Raji (cell line): ENCODE results near the gene ZNF560.
A peak's percentile ranks its signal among the peaks of the same experiment; 100 is the strongest.

Experiments used
- POLR2A ChIP-seq: IDR thresholded peaks from 2 replicates; pipeline ENCODE4 v1.6.1; 2011; ENCODE audit warnings: low read depth, low read length, control low read depth; ENCODE audit not compliant: insufficient read depth

ZNF560 gene

DNA sequence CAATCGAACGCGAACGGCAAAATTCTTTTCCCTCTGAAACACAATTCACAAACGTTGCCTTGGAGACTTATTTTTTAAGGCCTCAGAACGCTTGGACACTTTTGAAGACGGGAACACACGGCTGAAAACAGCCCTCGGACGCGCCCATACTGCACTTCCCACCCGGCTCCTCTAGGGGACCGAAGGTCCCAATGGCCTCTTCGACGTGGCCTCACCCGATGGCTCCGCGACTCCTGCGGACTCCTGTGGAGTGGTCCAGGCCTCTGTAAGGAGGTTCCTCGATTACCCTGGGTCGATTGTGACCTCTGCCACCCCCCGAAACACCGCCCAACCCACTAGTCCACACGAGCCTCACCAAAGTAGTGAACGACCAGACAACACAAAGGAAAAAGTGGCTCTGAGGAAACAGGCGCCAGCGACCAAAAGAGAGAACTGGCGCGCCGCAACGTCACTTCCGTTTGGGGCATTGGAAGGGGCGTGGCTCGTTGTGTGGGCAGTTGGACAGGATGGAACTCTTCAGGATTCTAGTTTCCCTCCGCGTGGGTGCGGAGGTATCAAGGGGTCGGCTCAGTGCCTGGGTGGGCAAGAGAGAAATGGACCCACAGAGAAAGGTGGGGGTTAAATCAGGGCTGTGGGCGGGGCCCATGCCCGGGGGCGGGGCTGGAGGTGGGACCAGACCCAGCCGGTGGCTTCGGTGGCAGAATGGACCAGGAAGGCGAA is at the start of gene ZNF560:
Gene ZNF560, minus strand, starts transcription at position 434 of the 720 bp plus-strand sequence. CDS start 23,303 bp downstream, outside the sequence.
- TF ChIP-seq POLR2A: no peak

- TF ChIP-seq POLR2A: no peak
Observed at GRCh38 chr19:9547870-9548269, 49.5 kb upstream of the ZNF560 start.

DNA sequence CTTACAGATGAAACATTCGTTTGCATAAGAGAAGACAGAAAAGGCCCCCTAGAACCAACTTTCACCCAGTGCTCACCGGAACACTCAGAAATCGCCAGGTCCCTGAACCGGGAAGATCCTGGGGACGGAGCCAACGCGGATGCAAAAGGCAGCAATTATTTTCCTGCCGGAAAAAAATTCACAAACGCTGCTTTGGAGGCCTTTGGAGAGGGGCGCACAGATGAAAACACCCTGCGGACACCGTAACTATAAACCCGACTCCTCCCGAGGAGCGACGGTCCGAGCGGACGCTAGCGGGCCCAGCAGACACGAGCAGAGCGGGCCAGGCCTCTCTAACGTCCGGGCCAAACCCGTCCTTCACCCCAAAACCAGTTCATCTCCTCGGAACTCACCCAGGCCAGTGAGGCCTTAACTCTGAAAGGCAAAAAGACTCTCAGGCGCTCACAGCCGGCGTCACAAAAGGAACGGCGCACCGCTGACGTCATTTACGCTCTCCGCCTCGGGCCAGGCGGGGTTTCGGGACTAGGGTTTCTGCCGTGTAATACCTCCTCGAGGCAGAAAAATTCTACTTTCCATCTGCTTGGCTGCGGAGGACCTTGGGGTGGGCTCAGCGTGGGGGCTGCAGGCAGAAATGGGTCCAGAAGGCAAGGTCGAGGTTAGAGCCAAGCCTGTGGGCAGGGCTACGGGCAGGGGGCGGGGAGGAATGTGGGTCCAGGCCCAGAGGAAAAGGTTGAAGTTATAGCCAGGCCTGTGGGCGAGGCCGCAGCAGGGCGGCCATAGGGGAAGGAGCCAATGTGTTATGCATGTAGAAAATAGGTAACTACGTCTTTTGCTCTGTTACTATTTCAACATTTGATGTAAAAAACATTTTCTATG is 40.0 kb upstream of the ZNF560 start, which contains the start of gene ZNF426:
Gene ZNF426, minus strand, starts transcription at position 463 of the 876 bp plus-strand sequence. CDS start 2,413 bp downstream, outside the sequence.
- 0 out of 2 replicates have a peak, but pooled peaks have one; percentile 19 for TF ChIP-seq POLR2A

GRCh38 chr19:9535934-9536333 is 37.5 kb upstream of the ZNF560 start:
- no peak for TF ChIP-seq POLR2A

GRCh38 chr19:9531933-9532332 is 33.5 kb upstream of the ZNF560 start:
- TF ChIP-seq POLR2A: no peak

DNA sequence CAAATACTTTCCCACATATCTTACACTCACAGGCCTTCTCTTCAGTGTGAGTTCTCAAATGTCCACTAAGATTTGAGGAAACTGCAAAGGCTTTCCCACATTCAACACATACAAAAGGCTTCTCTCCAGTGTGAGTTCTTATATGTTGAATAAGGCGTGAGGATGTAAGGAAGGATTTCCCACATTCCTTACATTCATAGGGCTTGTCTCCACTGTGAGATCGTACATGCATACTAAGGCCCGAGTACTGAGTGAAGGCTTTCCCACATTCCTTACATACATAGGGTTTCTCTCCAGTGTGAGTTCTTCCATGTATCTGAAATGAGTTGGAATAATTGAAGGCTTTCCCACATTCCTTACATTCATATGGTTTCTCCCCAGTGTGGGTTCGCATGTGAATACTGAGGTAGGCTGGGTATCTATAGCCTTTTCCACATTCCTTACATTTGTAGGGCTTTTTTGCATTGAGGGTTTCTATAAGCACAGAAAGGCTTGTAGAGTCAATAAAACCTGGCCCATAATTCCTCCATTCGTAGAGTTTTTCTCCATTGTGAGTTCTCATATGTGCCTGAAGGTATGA is 30.4 kb upstream of the ZNF560 start:
- TF ChIP-seq POLR2A: no peak

DNA sequence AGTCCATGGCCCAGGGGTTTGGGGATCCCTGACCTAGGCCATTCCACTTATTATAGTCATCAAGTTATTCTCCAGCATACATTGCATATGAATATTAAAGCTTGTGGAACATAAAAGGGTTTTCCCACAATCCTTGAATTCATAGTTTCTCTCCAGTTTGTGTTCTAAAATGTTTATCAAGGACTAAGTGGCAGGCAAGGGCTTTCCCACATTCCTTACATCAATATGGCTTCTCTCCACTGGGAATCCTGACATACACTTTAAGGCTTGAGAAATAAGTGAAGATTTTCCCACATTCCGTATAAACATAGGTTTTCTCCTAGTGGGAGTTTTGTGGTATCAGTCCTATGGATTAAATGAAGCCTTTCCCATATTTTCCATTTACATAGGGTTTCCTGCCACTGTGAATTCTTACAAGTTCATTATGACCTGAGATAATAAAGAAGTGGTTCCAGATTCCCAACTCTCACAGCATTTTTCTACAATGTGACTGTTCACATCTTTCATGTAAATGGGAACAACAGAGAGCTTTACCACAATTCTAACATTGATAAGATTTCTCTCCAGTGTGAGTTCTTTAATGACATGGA is 25.6 kb upstream of the ZNF560 start:
- TF ChIP-seq POLR2A: no peak

DNA sequence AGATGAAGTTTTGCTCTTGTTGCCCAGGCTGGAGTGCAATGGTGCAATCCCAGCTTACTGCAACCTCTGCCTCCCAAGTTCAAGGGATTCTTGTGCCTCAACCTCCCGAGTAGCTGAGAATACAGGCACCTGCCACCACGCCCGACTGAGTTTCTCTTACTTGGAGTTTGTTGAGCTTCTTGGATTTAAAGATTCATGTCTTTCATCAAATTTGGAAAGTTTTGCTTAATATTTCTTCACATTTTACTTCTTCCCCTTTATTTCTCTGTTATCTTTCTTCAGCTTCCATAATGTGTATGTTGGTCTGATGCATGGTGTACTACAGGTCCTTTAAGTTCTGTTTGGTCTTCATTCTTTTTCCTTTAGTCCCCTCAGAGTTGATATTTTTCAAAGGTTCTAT is 8.9 kb upstream of the ZNF560 start:
- no peak for TF ChIP-seq POLR2A

DNA sequence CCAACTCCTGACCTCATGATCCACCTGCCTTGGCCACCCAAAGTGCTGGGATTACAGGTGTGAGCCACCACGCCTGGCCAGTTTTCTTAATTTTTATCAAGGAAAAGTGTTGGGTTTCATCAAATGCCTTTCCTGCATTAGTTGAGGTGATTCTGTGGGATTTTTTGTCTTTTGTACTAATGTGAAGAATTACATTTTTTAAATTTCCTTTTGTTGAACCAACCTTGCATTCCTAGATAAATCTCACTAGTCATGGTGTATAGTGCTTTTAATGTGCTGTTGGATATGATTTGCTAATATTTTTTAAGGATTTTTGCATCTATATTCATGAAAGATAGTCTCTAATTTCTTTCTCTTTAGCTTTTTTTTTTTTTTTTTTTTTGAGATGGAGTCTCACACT is 2.4 kb upstream of the ZNF560 start:
- no peak for TF ChIP-seq POLR2A

DNA sequence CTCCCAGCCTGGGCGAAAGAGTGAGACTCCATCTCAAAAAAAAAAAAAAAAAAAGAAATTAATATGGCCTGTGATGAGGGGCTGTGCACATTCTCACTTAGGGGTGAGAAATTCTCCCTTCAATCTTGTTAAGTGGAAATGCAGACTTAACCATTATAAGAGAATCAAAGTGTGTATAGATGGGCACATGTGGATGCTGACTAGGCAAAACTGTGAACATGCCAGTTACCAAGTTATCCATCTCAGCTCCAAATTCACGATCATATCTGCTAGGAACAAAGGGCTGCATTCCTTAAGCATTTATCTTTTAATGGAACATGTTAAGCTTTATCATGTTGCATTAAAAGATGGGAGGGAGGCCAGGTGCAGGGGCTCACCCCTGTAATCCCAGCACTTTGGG is 4.3 kb downstream of the ZNF560 start:
- no peak for TF ChIP-seq POLR2A

DNA sequence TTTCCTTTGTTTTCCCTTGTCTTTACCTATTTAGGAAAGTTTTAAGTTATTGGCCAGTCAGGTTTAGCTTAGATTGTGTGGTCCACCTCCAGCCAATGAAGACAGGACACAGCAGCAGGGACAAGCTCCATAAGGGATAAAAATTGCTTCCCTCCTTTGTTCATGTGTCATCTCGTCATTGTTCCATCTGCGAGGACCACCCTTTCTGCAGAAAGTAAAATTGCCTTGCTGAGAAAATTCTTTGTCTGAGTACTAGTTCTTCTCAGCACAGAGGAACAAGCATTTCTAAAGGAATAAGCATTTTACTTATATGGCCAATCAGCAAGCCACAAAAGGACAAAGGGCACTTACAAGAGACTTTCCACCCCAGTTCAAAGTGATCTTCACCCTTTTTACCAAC is 11.4 kb downstream of the ZNF560 start:
- TF ChIP-seq POLR2A: no peak

DNA sequence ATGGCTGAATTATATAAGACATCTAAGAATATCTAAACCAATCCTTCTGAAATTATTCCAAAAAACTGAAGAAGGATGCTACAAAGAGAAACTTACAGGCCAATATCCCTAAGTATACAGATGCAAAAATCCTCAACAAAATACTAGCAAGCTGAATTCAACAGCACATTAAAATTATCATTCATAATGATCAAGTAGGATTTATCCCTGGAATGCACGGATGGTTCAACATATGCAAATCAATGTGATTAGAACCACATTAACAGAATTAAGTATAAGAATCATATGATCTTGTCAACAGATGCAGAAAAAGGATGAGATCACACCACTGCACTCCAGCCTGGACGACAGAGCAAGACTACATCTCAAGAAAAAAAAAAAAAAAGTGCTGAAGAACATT is 13.3 kb downstream of the ZNF560 start:
- no peak for TF ChIP-seq POLR2A

GRCh38 chr19:9474975-9475374 is 23.4 kb downstream of the ZNF560 start:
- TF ChIP-seq POLR2A: no peak

GRCh38 chr19:9467161-9467560 is 31.3 kb downstream of the ZNF560 start:
- no peak for TF ChIP-seq POLR2A

GRCh38 chr19:9461938-9462337 is 36.5 kb downstream of the ZNF560 start:
- TF ChIP-seq POLR2A: no peak
